ENCODE data around the gene TRMT11. TPM values are rescaled to one million over a fixed set of nuclear protein-coding genes. Genes with fewer than 3 reads are reported as not detected.

Gene TRMT11
- total RNA-seq, 4 donors from 2014 or later = 16.1 to 24.9 (median 18.8) TPM

DNA sequence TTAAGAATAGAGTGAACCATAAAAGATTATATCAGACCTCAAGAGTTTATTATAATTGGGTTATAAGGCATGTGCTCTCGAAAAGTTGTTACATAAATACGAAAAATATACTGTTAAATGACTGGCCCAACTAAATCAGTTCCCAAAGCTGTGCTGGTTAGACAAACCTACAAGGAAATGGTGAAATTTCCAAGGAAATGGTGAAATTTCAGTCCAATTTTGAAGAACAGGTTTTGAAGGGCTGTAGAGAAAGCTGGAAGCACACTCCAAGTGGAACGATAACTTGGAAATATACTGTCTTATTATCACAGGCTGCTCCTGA, 400 bp upstream of the TRMT11 start:
- TF ChIP-seq POLR2AphosphoS5 (IDR thresholded peaks at IDR 0.05) = no peak
- H3K27me3 ChIP-seq = no peaks in the 10 kb centered on the region
- 7% methylated on average over 3 of the region's 3 CpGs for WGBS
- peaks cover 7 to 39% (median 35%) of the 10 kb centered on the region in 4 donors for H3K4me1 ChIP-seq
- H3K4me3 ChIP-seq = peak overlapping the region; percentile 81 to 90 (median 84)
- intact Hi-C loops (cut with DNase I) = no loop called here
- no peaks in the 10 kb centered on the region for H3K9me3 ChIP-seq
- DNase-seq (ENCODE audit: extremely low spot score) = no peak
- peaks cover 0 to 13% (median 0%) of the 10 kb centered on the region in 4 donors for H3K36me3 ChIP-seq
- peak overlapping the region; percentile 84 to 88 (median 87) for H3K27ac ChIP-seq (replicated peaks in 1 of 4)

- 23% methylated on average over 10 of the region's 10 CpGs for WGBS
- H3K36me3 ChIP-seq = peaks cover 0 to 6% (median 0%) of the 10 kb centered on the region in 4 donors
- intact Hi-C loops (cut with DNase I) = no loop called here
Measured at GRCh38 chr6:125987026-125987617, 782 bp downstream of the TRMT11 start.

DNA sequence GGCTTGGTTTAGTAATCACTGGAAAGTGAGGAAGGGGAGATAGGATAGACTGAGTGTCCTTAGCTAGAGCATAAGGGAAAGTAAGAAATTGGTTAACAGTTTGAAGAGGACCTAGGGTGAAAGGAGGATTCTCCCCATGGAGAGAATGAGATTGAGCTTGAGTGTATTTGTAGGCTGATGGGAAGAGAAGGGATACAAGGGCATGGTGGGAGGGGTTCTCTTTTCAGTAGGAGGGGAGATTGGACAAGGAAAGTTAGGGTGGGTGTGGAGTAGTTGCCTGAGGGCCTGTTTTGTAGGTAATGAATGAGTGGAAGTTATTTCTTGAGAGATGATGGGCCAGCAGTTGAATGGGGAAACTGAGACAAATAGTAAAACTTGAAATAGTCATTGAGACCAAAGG, 1.9 kb downstream of the TRMT11 start:
- no peak for TF ChIP-seq POLR2AphosphoS5 (IDR thresholded peaks at IDR 0.05)
- no peak for TF ChIP-seq POLR2A (IDR thresholded peaks at IDR 0.05; ENCODE audit: low read depth)
- TF ChIP-seq EP300 (IDR thresholded peaks at IDR 0.05) = no peak
- TF ChIP-seq, protein P1, sequence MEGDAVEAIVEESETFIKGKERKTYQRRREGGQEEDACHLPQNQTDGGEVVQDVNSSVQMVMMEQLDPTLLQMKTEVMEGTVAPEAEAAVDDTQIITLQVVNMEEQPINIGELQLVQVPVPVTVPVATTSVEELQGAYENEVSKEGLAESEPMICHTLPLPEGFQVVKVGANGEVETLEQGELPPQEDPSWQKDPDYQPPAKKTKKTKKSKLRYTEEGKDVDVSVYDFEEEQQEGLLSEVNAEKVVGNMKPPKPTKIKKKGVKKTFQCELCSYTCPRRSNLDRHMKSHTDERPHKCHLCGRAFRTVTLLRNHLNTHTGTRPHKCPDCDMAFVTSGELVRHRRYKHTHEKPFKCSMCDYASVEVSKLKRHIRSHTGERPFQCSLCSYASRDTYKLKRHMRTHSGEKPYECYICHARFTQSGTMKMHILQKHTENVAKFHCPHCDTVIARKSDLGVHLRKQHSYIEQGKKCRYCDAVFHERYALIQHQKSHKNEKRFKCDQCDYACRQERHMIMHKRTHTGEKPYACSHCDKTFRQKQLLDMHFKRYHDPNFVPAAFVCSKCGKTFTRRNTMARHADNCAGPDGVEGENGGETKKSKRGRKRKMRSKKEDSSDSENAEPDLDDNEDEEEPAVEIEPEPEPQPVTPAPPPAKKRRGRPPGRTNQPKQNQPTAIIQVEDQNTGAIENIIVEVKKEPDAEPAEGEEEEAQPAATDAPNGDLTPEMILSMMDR (IDR thresholded peaks at IDR 0.05) = no peak
- no peaks in the 10 kb centered on the region for H3K36me3 ChIP-seq
- no peak overlapping the region for H3K27ac ChIP-seq (replicated peaks in 1 of 4)

More at GRCh38 chr6:125987026-125987617, 782 bp downstream of the TRMT11 start:
- no peaks in the 10 kb centered on the region for H3K27me3 ChIP-seq
- H3K4me1 ChIP-seq = peaks cover 7 to 51% (median 47%) of the 10 kb centered on the region in 4 donors
- H3K9me3 ChIP-seq = no peaks in the 10 kb centered on the region
- DNase-seq (ENCODE audit: extremely low spot score) = no peak
- TF ChIP-seq POLR2A (IDR thresholded peaks at IDR 0.05; ENCODE audit: low read depth) = no peak
- no peak for TF ChIP-seq POLR2AphosphoS5 (IDR thresholded peaks at IDR 0.05)
- TF ChIP-seq EP300 (IDR thresholded peaks at IDR 0.05) = no peak
- TF ChIP-seq, protein P1 (IDR thresholded peaks at IDR 0.05) = no peak
- peak overlapping the region; percentile 84 to 88 (median 87) for H3K27ac ChIP-seq (replicated peaks in 1 of 4)
- peak overlapping the region; percentile 81 to 90 (median 84) for H3K4me3 ChIP-seq

GRCh38 chr6:125989631-125990030, 3.3 kb downstream of the TRMT11 start:
- no peak for TF ChIP-seq POLR2A (IDR thresholded peaks at IDR 0.05; ENCODE audit: low read depth)
- no peak for TF ChIP-seq EP300 (IDR thresholded peaks at IDR 0.05)
- no peak for TF ChIP-seq POLR2AphosphoS5 (IDR thresholded peaks at IDR 0.05)
- TF ChIP-seq, protein P1 (IDR thresholded peaks at IDR 0.05) = no peak
- Histone ChIP-seq H3K4me1 (peaks cover 7 to 61% (median 49%) of the 10 kb centered on the region in 4 donors), H3K27me3 (no peaks in the 10 kb centered on the region), H3K27ac (replicated peaks in 1 of 4) (peak overlapping the region in 3 of 4 donors; percentile 1 to 40 (median 11)), H3K36me3 (no peaks in the 10 kb centered on the region), H3K4me3 (no peak overlapping the region), H3K9me3 (no peaks in the 10 kb centered on the region)
- WGBS = 67% methylated on average over 3 of the region's 3 CpGs
- no peak for DNase-seq (ENCODE audit: extremely low spot score)
- intact Hi-C loops (cut with DNase I) = loop anchor here (10.0 kb wide), 1 partner anchor 1135 kb away; no protein-coding TSS in a partner anchor

More for the DNA sequence above, 1.9 kb downstream of the TRMT11 start:
- DNase-seq (ENCODE audit: extremely low spot score) = no peak
- no peak overlapping the region for H3K4me3 ChIP-seq
- peaks cover 7 to 61% (median 49%) of the 10 kb centered on the region in 4 donors for H3K4me1 ChIP-seq
- H3K9me3 ChIP-seq = no peaks in the 10 kb centered on the region
- no peaks in the 10 kb centered on the region for H3K27me3 ChIP-seq
- intact Hi-C loops (cut with DNase I) = no loop called here

GRCh38 chr6:125991653-125992052, 5.3 kb downstream of the TRMT11 start:
- no peak for TF ChIP-seq POLR2AphosphoS5 (IDR thresholded peaks at IDR 0.05)
- H3K36me3 ChIP-seq = no peaks in the 10 kb centered on the region
- no peaks in the 10 kb centered on the region for H3K9me3 ChIP-seq
- H3K27ac ChIP-seq (replicated peaks in 1 of 4) = no peak overlapping the region
- WGBS = 77% methylated on average over 1 of the region's 1 CpG
- no peak overlapping the region for H3K4me3 ChIP-seq
- intact Hi-C loops (cut with DNase I) = loop anchor here (10.0 kb wide), 1 partner anchor 1133 kb away; no protein-coding TSS in a partner anchor
- DNase-seq (ENCODE audit: extremely low spot score) = no peak
- H3K27me3 ChIP-seq = no peaks in the 10 kb centered on the region
- peaks cover 0 to 66% (median 49%) of the 10 kb centered on the region in 4 donors for H3K4me1 ChIP-seq

Measured in esophagus muscularis mucosa (tissue), 4 donors.